SU-DHL-6 (cell line): ENCODE data around the gene RPS6KA2.

Source experiments
- CTCF ChIP-seq: fragments of 200-600 bp; sonication (generic); IDR thresholded peaks from one replicate; pipeline ENCODE4 v1.5.1; 2017; ENCODE audit warnings: antibody characterized with exemption, mild to moderate bottlenecking, low read length, moderate library complexity; ENCODE audit not compliant: insufficient read depth, poor library complexity, severe bottlenecking
- EZH2phosphoT487 ChIP-seq: fragments of 200-600 bp; sonication (generic), shearing (Covaris generic); conservative IDR thresholded peaks from 2 replicates; pipeline ENCODE4 v1.6.1; 2018; ENCODE audit warnings: mild to moderate bottlenecking, antibody characterized with exemption, low read length, moderate library complexity, mixed read lengths

- no peak for TF ChIP-seq CTCF
- TF ChIP-seq EZH2phosphoT487, result no peak
These were observed 36.0 kb downstream of the RPS6KA2 start for GRCh38 chr6:166591026-166591425.
